WTC11 (cell line): ENCODE measurements around the gene GIPC2. TPM values are rescaled to one million over a fixed set of nuclear protein-coding genes. Genes with fewer than 3 reads are reported as not detected.
"Not testable (repeated sequence)": the region's sequence is repeated elsewhere in the genome, so short reads cannot be mapped to it uniquely, and the experiment has no call there.

ENCODE experiments used
- ATAC-seq: fragments of 200-7000 bp; cut with Tn5 transposase; 2 replicates; pipeline ENCODE4 v1.10.0; 2021; ENCODE audit warnings: mild to moderate bottlenecking, moderate library complexity
- CTCF ChIA-PET: fragments of 300-600 bp; sonication (Branson Sonifier 250); formaldehyde crosslinking; loops from one replicate; lab custom pipeline; 2021; ENCODE audit warnings: antibody characterized with exemption; lab: Charles Lee
- POLR2A ChIA-PET: fragments of 350-600 bp; sonication (Branson Sonifier 250); formaldehyde crosslinking; loops from one replicate; lab custom pipeline; 2021; ENCODE audit warnings: antibody characterized with exemption; lab: Charles Lee
- DNase-seq: peaks from one replicate; pipeline ENCODE4 v3.0.0; 2021; ENCODE audit warnings: low spot score
- H3K27ac Mint-ChIP-seq: 2 replicates; pipeline ENCODE4 v1.8.0; 2021; ENCODE audit warnings: mixed read lengths
- H3K27me3 Mint-ChIP-seq: 2 replicates; pipeline ENCODE4 v1.8.0; 2021; ENCODE audit warnings: low read depth, mild to moderate bottlenecking, moderate library complexity, mixed read lengths
- H3K36me3 Mint-ChIP-seq: 2 replicates; pipeline ENCODE4 v1.8.0; 2021; ENCODE audit warnings: mixed read lengths
- H3K4me1 Mint-ChIP-seq: 2 replicates; pipeline ENCODE4 v1.8.0; 2022; ENCODE audit warnings: mixed read lengths
- H3K4me3 Mint-ChIP-seq: 2 replicates; pipeline ENCODE4 v1.8.0; 2021; ENCODE audit warnings: mild to moderate bottlenecking, moderate library complexity, mixed read lengths
- H3K9me3 Mint-ChIP-seq: 2 replicates; pipeline ENCODE4 v1.8.0; 2021; ENCODE audit warnings: mixed read lengths
- EMX1 ChIP-seq: fragments of 250-450 bp; sonication (Bioruptor Pico); IDR thresholded peaks from 2 replicates; pipeline ENCODE4 v1.8.0; 2021; ENCODE audit warnings: mild to moderate bottlenecking
- ETV6 ChIP-seq: sonication (generic); formaldehyde crosslinking; IDR thresholded peaks from 2 replicates; pipeline ENCODE4 v1.8.1; 2022; ENCODE audit warnings: mild to moderate bottlenecking, missing genetic modification reagents
- KAT7 ChIP-seq: sonication (generic); formaldehyde crosslinking; IDR thresholded peaks from 2 replicates; pipeline ENCODE4 v1.8.1; 2023; ENCODE audit warnings: missing genetic modification reagents, mild to moderate bottlenecking, borderline replicate concordance
- MYBL2 ChIP-seq: sonication (generic); formaldehyde crosslinking; IDR thresholded peaks from 2 replicates; pipeline ENCODE4 v1.8.1; 2023; ENCODE audit warnings: mild to moderate bottlenecking, moderate library complexity, missing genetic modification reagents
- NFATC4 ChIP-seq: fragments of 250-450 bp; sonication (Bioruptor Pico); IDR thresholded peaks from 2 replicates; pipeline ENCODE4 v1.9.0; 2021; ENCODE audit warnings: mild to moderate bottlenecking
- ZNF671 ChIP-seq: fragments of 250-450 bp; sonication (Bioruptor Pico); IDR thresholded peaks from 2 replicates; pipeline ENCODE4 v1.8.0; 2021; ENCODE audit warnings: mild to moderate bottlenecking
- total RNA-seq: library from RNA; stranded (reverse); gene quantifications from 3 replicates; pipeline ENCODE4 v1.2.3, GENCODE V29; 2021
- TF ChIP-seq, protein P1 (sequence below): sonication (generic); formaldehyde crosslinking; IDR thresholded peaks from 2 replicates; pipeline ENCODE4 v1.8.1; 2022; ENCODE audit warnings: mild to moderate bottlenecking, moderate library complexity, missing genetic modification reagents
- TF ChIP-seq, protein P2 (sequence below): sonication (generic); formaldehyde crosslinking; IDR thresholded peaks from 2 replicates; pipeline ENCODE4 v1.8.0; 2023; ENCODE audit warnings: mild to moderate bottlenecking, missing genetic modification reagents
- TF ChIP-seq, protein P3 (sequence below): sonication (generic); formaldehyde crosslinking; IDR thresholded peaks from 2 replicates; pipeline ENCODE4 v1.8.0; 2023; ENCODE audit warnings: missing genetic modification reagents, mild to moderate bottlenecking, borderline replicate concordance
- TF ChIP-seq, protein P4 (sequence below): fragments of 250-450 bp; sonication (Bioruptor Pico); IDR thresholded peaks from 2 replicates; pipeline ENCODE4 v1.9.0; 2021; ENCODE audit warnings: mild to moderate bottlenecking, borderline replicate concordance
- TF ChIP-seq, protein P5 (sequence below): sonication (generic); formaldehyde crosslinking; IDR thresholded peaks from 2 replicates; pipeline ENCODE4 v1.8.1; 2023; ENCODE audit warnings: mild to moderate bottlenecking, missing genetic modification reagents, moderate library complexity
- TF ChIP-seq, protein P6 (sequence below): sonication (generic); formaldehyde crosslinking; IDR thresholded peaks from 2 replicates; pipeline ENCODE4 v1.8.0; 2022; ENCODE audit warnings: mild to moderate bottlenecking, missing genetic modification reagents

Gene GIPC2
- total RNA-seq, 1 experiment from 2014 or later, result 0.83 TPM

DNA sequence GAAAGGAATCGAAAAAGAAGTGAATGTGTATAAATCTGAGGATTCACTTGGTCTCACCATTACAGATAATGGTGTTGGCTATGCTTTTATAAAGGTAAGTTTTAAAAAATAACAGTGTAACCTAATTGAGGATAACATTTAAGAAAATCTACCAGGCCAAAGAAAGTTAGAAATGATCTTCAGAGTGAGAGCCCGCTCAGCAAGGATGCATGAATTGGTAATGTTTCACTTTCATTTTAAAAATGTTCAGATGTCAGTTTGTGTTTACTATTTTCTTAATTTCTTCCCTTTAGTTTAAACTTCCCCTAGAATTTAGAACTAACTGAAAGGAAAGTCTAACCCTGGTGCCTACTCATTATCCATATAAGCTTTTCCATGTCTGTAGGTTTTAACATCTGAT lies 35.0 kb downstream of the GIPC2 start:
- CTCF ChIA-PET, result no interaction called here
- ATAC-seq, result no peak

GRCh38 chr1:78081980-78082860 lies 36.5 kb downstream of the GIPC2 start:
- H3K9me3 Mint-ChIP-seq, result peaks cover 21% of the 10 kb centered on the region
- H3K4me3 Mint-ChIP-seq, result no peak overlapping the region
- no peak overlapping the region for H3K27ac Mint-ChIP-seq
- H3K27me3 Mint-ChIP-seq, result no peaks in the 10 kb centered on the region
- H3K36me3 Mint-ChIP-seq, result peaks cover 16% of the 10 kb centered on the region
- CTCF ChIA-PET, result no interaction called here
- TF ChIP-seq KAT7 (CRISPR knock-in tag), result no peak
- no peak for DNase-seq
- POLR2A ChIA-PET, result no interaction called here
- ATAC-seq, result no peak
- H3K4me1 Mint-ChIP-seq, result peaks cover 13% of the 10 kb centered on the region

More for the DNA sequence above, 35.0 kb downstream of the GIPC2 start:
- POLR2A ChIA-PET, result no interaction called here
- TF ChIP-seq ZNF671 (CRISPR knock-in tag), result no peak
- TF ChIP-seq, protein P1, sequence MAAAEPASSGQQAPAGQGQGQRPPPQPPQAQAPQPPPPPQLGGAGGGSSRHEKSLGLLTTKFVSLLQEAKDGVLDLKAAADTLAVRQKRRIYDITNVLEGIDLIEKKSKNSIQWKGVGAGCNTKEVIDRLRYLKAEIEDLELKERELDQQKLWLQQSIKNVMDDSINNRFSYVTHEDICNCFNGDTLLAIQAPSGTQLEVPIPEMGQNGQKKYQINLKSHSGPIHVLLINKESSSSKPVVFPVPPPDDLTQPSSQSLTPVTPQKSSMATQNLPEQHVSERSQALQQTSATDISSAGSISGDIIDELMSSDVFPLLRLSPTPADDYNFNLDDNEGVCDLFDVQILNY, result no peak
- TF ChIP-seq, protein P2, sequence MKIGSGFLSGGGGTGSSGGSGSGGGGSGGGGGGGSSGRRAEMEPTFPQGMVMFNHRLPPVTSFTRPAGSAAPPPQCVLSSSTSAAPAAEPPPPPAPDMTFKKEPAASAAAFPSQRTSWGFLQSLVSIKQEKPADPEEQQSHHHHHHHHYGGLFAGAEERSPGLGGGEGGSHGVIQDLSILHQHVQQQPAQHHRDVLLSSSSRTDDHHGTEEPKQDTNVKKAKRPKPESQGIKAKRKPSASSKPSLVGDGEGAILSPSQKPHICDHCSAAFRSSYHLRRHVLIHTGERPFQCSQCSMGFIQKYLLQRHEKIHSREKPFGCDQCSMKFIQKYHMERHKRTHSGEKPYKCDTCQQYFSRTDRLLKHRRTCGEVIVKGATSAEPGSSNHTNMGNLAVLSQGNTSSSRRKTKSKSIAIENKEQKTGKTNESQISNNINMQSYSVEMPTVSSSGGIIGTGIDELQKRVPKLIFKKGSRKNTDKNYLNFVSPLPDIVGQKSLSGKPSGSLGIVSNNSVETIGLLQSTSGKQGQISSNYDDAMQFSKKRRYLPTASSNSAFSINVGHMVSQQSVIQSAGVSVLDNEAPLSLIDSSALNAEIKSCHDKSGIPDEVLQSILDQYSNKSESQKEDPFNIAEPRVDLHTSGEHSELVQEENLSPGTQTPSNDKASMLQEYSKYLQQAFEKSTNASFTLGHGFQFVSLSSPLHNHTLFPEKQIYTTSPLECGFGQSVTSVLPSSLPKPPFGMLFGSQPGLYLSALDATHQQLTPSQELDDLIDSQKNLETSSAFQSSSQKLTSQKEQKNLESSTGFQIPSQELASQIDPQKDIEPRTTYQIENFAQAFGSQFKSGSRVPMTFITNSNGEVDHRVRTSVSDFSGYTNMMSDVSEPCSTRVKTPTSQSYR (CRISPR knock-in tag), result no peak
- no peak for TF ChIP-seq EMX1 (CRISPR knock-in tag)
- TF ChIP-seq NFATC4 (CRISPR knock-in tag), result no peak
- no peak for TF ChIP-seq MYBL2 (CRISPR knock-in tag)
- TF ChIP-seq, protein P3, sequence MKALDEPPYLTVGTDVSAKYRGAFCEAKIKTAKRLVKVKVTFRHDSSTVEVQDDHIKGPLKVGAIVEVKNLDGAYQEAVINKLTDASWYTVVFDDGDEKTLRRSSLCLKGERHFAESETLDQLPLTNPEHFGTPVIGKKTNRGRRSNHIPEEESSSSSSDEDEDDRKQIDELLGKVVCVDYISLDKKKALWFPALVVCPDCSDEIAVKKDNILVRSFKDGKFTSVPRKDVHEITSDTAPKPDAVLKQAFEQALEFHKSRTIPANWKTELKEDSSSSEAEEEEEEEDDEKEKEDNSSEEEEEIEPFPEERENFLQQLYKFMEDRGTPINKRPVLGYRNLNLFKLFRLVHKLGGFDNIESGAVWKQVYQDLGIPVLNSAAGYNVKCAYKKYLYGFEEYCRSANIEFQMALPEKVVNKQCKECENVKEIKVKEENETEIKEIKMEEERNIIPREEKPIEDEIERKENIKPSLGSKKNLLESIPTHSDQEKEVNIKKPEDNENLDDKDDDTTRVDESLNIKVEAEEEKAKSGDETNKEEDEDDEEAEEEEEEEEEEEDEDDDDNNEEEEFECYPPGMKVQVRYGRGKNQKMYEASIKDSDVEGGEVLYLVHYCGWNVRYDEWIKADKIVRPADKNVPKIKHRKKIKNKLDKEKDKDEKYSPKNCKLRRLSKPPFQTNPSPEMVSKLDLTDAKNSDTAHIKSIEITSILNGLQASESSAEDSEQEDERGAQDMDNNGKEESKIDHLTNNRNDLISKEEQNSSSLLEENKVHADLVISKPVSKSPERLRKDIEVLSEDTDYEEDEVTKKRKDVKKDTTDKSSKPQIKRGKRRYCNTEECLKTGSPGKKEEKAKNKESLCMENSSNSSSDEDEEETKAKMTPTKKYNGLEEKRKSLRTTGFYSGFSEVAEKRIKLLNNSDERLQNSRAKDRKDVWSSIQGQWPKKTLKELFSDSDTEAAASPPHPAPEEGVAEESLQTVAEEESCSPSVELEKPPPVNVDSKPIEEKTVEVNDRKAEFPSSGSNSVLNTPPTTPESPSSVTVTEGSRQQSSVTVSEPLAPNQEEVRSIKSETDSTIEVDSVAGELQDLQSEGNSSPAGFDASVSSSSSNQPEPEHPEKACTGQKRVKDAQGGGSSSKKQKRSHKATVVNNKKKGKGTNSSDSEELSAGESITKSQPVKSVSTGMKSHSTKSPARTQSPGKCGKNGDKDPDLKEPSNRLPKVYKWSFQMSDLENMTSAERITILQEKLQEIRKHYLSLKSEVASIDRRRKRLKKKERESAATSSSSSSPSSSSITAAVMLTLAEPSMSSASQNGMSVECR (CRISPR knock-in tag), result no peak
- no peak for TF ChIP-seq ETV6
- Mint-ChIP-seq H3K4me1 (peaks cover 13% of the 10 kb centered on the region), H3K9me3 (peaks cover 12% of the 10 kb centered on the region), H3K4me3 (no peak overlapping the region), H3K36me3 (peaks cover 5% of the 10 kb centered on the region; the same call in 1 of the 2 replicates), H3K27me3 (no peaks in the 10 kb centered on the region), H3K27ac (no peak overlapping the region)
- DNase-seq, result no peak

DNA sequence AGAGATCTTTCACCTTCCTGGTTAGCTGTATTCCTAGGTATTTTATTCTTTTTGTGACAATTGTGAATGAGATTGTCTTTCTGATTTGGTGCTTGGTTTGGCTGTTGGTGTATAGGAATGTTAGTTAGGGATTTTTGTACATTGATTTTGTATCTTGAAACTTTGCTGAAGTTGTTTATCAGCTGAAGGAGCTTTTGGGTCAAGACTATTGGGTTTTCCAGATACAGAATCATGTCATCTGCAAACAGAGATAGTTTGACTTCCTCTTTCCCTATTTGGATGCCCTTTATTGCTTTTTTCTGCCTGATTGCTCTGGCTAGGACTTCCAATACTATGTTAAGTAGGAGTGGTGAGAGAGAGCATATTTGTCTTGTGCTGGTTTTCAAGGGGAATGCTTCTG lies 38.9 kb downstream of the GIPC2 start:
- CTCF ChIA-PET, DNase-seq, POLR2A ChIA-PET, H3K4me1 Mint-ChIP-seq, H3K27me3 Mint-ChIP-seq, H3K4me3 Mint-ChIP-seq, ATAC-seq, H3K27ac Mint-ChIP-seq: not testable (repeated sequence)
- Mint-ChIP-seq H3K9me3 (peaks cover 26% of the 10 kb centered on the region), H3K36me3 (peaks cover 16% of the 10 kb centered on the region)

GRCh38 chr1:78086697-78087096 lies 40.9 kb downstream of the GIPC2 start:
- DNase-seq, result no peak
- H3K36me3 Mint-ChIP-seq, result peaks cover 16% of the 10 kb centered on the region
- ATAC-seq, result no peak
- CTCF ChIA-PET, result no interaction called here
- peaks cover 10% of the 10 kb centered on the region for H3K4me1 Mint-ChIP-seq
- no peak overlapping the region for H3K27ac Mint-ChIP-seq
- POLR2A ChIA-PET, result no interaction called here
- no peaks in the 10 kb centered on the region for H3K27me3 Mint-ChIP-seq
- no peak overlapping the region for H3K4me3 Mint-ChIP-seq
- H3K9me3 Mint-ChIP-seq, result peaks cover 26% of the 10 kb centered on the region
- TF ChIP-seq, protein P4, sequence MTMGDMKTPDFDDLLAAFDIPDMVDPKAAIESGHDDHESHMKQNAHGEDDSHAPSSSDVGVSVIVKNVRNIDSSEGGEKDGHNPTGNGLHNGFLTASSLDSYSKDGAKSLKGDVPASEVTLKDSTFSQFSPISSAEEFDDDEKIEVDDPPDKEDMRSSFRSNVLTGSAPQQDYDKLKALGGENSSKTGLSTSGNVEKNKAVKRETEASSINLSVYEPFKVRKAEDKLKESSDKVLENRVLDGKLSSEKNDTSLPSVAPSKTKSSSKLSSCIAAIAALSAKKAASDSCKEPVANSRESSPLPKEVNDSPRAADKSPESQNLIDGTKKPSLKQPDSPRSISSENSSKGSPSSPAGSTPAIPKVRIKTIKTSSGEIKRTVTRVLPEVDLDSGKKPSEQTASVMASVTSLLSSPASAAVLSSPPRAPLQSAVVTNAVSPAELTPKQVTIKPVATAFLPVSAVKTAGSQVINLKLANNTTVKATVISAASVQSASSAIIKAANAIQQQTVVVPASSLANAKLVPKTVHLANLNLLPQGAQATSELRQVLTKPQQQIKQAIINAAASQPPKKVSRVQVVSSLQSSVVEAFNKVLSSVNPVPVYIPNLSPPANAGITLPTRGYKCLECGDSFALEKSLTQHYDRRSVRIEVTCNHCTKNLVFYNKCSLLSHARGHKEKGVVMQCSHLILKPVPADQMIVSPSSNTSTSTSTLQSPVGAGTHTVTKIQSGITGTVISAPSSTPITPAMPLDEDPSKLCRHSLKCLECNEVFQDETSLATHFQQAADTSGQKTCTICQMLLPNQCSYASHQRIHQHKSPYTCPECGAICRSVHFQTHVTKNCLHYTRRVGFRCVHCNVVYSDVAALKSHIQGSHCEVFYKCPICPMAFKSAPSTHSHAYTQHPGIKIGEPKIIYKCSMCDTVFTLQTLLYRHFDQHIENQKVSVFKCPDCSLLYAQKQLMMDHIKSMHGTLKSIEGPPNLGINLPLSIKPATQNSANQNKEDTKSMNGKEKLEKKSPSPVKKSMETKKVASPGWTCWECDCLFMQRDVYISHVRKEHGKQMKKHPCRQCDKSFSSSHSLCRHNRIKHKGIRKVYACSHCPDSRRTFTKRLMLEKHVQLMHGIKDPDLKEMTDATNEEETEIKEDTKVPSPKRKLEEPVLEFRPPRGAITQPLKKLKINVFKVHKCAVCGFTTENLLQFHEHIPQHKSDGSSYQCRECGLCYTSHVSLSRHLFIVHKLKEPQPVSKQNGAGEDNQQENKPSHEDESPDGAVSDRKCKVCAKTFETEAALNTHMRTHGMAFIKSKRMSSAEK, result no peak
- TF ChIP-seq, protein P5, sequence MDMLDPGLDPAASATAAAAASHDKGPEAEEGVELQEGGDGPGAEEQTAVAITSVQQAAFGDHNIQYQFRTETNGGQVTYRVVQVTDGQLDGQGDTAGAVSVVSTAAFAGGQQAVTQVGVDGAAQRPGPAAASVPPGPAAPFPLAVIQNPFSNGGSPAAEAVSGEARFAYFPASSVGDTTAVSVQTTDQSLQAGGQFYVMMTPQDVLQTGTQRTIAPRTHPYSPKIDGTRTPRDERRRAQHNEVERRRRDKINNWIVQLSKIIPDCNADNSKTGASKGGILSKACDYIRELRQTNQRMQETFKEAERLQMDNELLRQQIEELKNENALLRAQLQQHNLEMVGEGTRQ (CRISPR knock-in tag), result no peak
- TF ChIP-seq, protein P6, sequence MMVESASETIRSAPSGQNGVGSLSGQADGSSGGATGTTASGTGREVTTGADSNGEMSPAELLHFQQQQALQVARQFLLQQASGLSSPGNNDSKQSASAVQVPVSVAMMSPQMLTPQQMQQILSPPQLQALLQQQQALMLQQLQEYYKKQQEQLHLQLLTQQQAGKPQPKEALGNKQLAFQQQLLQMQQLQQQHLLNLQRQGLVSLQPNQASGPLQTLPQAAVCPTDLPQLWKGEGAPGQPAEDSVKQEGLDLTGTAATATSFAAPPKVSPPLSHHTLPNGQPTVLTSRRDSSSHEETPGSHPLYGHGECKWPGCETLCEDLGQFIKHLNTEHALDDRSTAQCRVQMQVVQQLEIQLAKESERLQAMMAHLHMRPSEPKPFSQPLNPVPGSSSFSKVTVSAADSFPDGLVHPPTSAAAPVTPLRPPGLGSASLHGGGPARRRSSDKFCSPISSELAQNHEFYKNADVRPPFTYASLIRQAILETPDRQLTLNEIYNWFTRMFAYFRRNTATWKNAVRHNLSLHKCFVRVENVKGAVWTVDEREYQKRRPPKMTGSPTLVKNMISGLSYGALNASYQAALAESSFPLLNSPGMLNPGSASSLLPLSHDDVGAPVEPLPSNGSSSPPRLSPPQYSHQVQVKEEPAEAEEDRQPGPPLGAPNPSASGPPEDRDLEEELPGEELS (CRISPR knock-in tag), result no peak
